HL-60 (cell line): ENCODE results near the gene BANF2.

Source experiments
- CTCF ChIP-seq: IDR thresholded peaks from one replicate; pipeline ENCODE4 v1.5.1; 2011; ENCODE audit warnings: low read length, control low read depth, inconsistent platforms; ENCODE audit not compliant: insufficient read depth
- GABPA ChIP-seq: IDR thresholded peaks from 2 replicates; pipeline ENCODE4 v1.6.1; 2012; ENCODE audit warnings: low read depth
- POLR2AphosphoS5 ChIP-seq: IDR thresholded peaks from 2 replicates; pipeline ENCODE4 v1.6.1; 2012; ENCODE audit warnings: low read depth
- REST ChIP-seq: IDR thresholded peaks from 2 replicates; pipeline ENCODE4 v1.6.1; 2012; ENCODE audit warnings: low read depth; ENCODE audit not compliant: insufficient replicate concordance
- SPI1 ChIP-seq: IDR thresholded peaks from 2 replicates; pipeline ENCODE4 v1.6.1; 2012; ENCODE audit warnings: low read depth, mild to moderate bottlenecking, borderline replicate concordance

GRCh38 chr20:17735206-17735804 is 35.5 kb downstream of the BANF2 start:
- no peak for TF ChIP-seq GABPA
- TF ChIP-seq CTCF: no peak
- no peak for TF ChIP-seq POLR2AphosphoS5
- no peak for TF ChIP-seq REST
- no peak for TF ChIP-seq SPI1
